ENCODE data around the gene DUS2.
"Not testable (repeated sequence)": the region's sequence is repeated elsewhere in the genome, so short reads cannot be mapped to it uniquely, and the experiment has no call there.

DNA sequence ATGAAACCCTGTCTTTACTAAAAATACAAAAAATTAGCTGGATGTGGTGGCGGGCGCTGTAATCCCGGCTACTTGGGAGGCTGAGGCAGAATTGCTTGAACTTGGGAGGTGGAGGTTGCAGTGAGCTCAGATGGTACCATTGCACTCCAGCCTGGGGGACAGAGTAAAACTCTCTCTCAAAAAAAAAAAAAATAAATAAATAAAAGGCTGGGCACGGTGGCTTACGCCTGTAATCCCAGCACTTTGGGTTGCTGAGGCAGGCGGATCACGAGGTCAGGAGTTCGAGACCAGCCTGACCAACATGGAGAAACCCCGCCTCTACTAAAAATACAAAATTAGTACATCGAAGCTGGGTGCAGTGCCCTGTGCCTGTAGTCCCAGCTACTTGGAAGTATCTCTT lies 69.2 kb downstream of the DUS2 start:
- TF ChIP-seq POLR2A (IDR thresholded peaks at IDR 0.05), result not testable (repeated sequence)
- TF ChIP-seq, protein P1, sequence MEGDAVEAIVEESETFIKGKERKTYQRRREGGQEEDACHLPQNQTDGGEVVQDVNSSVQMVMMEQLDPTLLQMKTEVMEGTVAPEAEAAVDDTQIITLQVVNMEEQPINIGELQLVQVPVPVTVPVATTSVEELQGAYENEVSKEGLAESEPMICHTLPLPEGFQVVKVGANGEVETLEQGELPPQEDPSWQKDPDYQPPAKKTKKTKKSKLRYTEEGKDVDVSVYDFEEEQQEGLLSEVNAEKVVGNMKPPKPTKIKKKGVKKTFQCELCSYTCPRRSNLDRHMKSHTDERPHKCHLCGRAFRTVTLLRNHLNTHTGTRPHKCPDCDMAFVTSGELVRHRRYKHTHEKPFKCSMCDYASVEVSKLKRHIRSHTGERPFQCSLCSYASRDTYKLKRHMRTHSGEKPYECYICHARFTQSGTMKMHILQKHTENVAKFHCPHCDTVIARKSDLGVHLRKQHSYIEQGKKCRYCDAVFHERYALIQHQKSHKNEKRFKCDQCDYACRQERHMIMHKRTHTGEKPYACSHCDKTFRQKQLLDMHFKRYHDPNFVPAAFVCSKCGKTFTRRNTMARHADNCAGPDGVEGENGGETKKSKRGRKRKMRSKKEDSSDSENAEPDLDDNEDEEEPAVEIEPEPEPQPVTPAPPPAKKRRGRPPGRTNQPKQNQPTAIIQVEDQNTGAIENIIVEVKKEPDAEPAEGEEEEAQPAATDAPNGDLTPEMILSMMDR (IDR thresholded peaks at IDR 0.05), result not testable (repeated sequence)

Data from gastroesophageal sphincter (tissue), 3 donors.